ENCODE measurements around the gene CSNK2B.

- no peak for TF ChIP-seq MAX (IDR thresholded peaks at IDR 0.05)
- TF ChIP-seq ZFP36 (IDR thresholded peaks at IDR 0.05; ENCODE audit: borderline replicate concordance, partially characterized antibody), result no peak
- TF ChIP-seq CTCF (IDR thresholded peaks at IDR 0.05), result no peak
- no peak for TF ChIP-seq EP300 (IDR thresholded peaks at IDR 0.05)
- TF ChIP-seq CBX2 (IDR thresholded peaks at IDR 0.05; ENCODE audit: borderline replicate concordance, low read depth), result no peak
- no peak for TF ChIP-seq HDAC2 (IDR thresholded peaks at IDR 0.05)
- TF ChIP-seq KDM1A (IDR thresholded peaks at IDR 0.05; ENCODE audit: low read depth), result no peak
- TF ChIP-seq RFX5 (IDR thresholded peaks at IDR 0.05), result no peak
Observed at GRCh38 chr6:31718265-31718664, 52.4 kb downstream of the CSNK2B start.
